CD1c-positive myeloid dendritic cell (primary cell): ENCODE measurements around the gene ANGPTL7.
"Not testable (repeated sequence)": the region's sequence is repeated elsewhere in the genome, so short reads cannot be mapped to it uniquely, and the experiment has no call there.

ENCODE experiments used
- DNase-seq: peaks from one replicate; pipeline ENCODE4 v3.0.0-alpha.2; 2016; ENCODE audit errors: extremely low spot score

ANGPTL7 gene

GRCh38 chr1:11188858-11189451, at the start of gene ANGPTL7:
Gene ANGPTL7, plus strand, starts transcription at chr1:11189355. Its CDS starts 225 bp downstream, at chr1:11189580.
- no peak for DNase-seq

- DNase-seq: no peak
Measured at GRCh38 chr1:11142618-11143391, 46.4 kb upstream of the ANGPTL7 start.

GRCh38 chr1:11143401-11143800, 45.8 kb upstream of the ANGPTL7 start:
- no peak for DNase-seq

- no peak for DNase-seq
Measured at GRCh38 chr1:11143907-11144306, 45.2 kb upstream of the ANGPTL7 start.

- no peak for DNase-seq
Measured at GRCh38 chr1:11144570-11145256, 44.4 kb upstream of the ANGPTL7 start.

GRCh38 chr1:11145741-11146140, 43.4 kb upstream of the ANGPTL7 start:
- DNase-seq: no peak

- no peak for DNase-seq
Measured at GRCh38 chr1:11147197-11147770, 41.9 kb upstream of the ANGPTL7 start.

- DNase-seq: no peak
Measured at GRCh38 chr1:11150326-11150725, 38.8 kb upstream of the ANGPTL7 start.

GRCh38 chr1:11151114-11151513, 38.0 kb upstream of the ANGPTL7 start:
- no peak for DNase-seq

- no peak for DNase-seq
Measured at GRCh38 chr1:11151826-11152612, 37.1 kb upstream of the ANGPTL7 start.

- DNase-seq: no peak
Measured at GRCh38 chr1:11152755-11153154, 36.4 kb upstream of the ANGPTL7 start.

GRCh38 chr1:11153184-11153583, 36.0 kb upstream of the ANGPTL7 start:
- no peak for DNase-seq

GRCh38 chr1:11156441-11156840, 32.7 kb upstream of the ANGPTL7 start:
- no peak for DNase-seq

- DNase-seq: no peak
Measured at GRCh38 chr1:11156963-11157362, 32.2 kb upstream of the ANGPTL7 start.

GRCh38 chr1:11157394-11157793, 31.8 kb upstream of the ANGPTL7 start:
- no peak for DNase-seq

GRCh38 chr1:11157867-11158266, 31.3 kb upstream of the ANGPTL7 start:
- no peak for DNase-seq

GRCh38 chr1:11158291-11158690, 30.9 kb upstream of the ANGPTL7 start:
- DNase-seq: no peak

- DNase-seq: no peak
Measured at GRCh38 chr1:11158720-11159321, 30.3 kb upstream of the ANGPTL7 start.

GRCh38 chr1:11162752-11163151, 26.4 kb upstream of the ANGPTL7 start:
- DNase-seq: not testable (repeated sequence)

- DNase-seq: not testable (repeated sequence)
Measured at GRCh38 chr1:11166744-11167143, 22.4 kb upstream of the ANGPTL7 start.

- DNase-seq: no peak
Measured at GRCh38 chr1:11168731-11169130, 20.4 kb upstream of the ANGPTL7 start.
